CD4-positive, alpha-beta T cell treated with Interleukin-17A for 1 hour (primary cell): ENCODE data around the gene SQSTM1.
"Not testable (repeated sequence)": the region's sequence is repeated elsewhere in the genome, so short reads cannot be mapped to it uniquely, and the experiment has no call there.

Source experiments
- DNase-seq: peaks from one replicate; pipeline ENCODE4 v3.0.0-alpha.2; 2020

Gene SQSTM1

GRCh38 chr5:179827680-179828079 is 7.0 kb downstream of the SQSTM1 start:
- DNase-seq, result peak; percentile 45

- peak; percentile 10 for DNase-seq
Measured at GRCh38 chr5:179828756-179829421, 8.2 kb downstream of the SQSTM1 start.

GRCh38 chr5:179829732-179830435 is 9.2 kb downstream of the SQSTM1 start:
- DNase-seq, result no peak

GRCh38 chr5:179830818-179831468 is 10.2 kb downstream of the SQSTM1 start:
- DNase-seq, result no peak

- DNase-seq, result peak; percentile 16
Measured at GRCh38 chr5:179832039-179832745, 11.5 kb downstream of the SQSTM1 start.

- DNase-seq, result peak; percentile 5
Measured at GRCh38 chr5:179833056-179833708, 12.5 kb downstream of the SQSTM1 start.

- no peak for DNase-seq
Measured at GRCh38 chr5:179833709-179834070, 13.0 kb downstream of the SQSTM1 start.

- peak; percentile 13 for DNase-seq
Measured at GRCh38 chr5:179834120-179834519, 13.4 kb downstream of the SQSTM1 start.

- not testable (repeated sequence) for DNase-seq
Measured at GRCh38 chr5:179834871-179835270, 14.2 kb downstream of the SQSTM1 start.

- DNase-seq, result peak; percentile 80
Measured at GRCh38 chr5:179836225-179837019, 15.7 kb downstream of the SQSTM1 start.

GRCh38 chr5:179837076-179838011 is 16.6 kb downstream of the SQSTM1 start:
- peak; percentile 29 for DNase-seq

GRCh38 chr5:179839328-179840256 is 18.9 kb downstream of the SQSTM1 start:
- peak; percentile 32 for DNase-seq

GRCh38 chr5:179840321-179840720 is 19.6 kb downstream of the SQSTM1 start:
- no peak for DNase-seq

GRCh38 chr5:179840766-179841165 is 20.1 kb downstream of the SQSTM1 start:
- DNase-seq, result peak; percentile 24

- peak; percentile 7 for DNase-seq
Measured at GRCh38 chr5:179841621-179842020, 20.9 kb downstream of the SQSTM1 start.

- DNase-seq, result no peak
Measured at GRCh38 chr5:179852993-179853547, 32.4 kb downstream of the SQSTM1 start.

- DNase-seq, result no peak
Measured at GRCh38 chr5:179854356-179854755, 33.7 kb downstream of the SQSTM1 start.

GRCh38 chr5:179858241-179858585 is 37.5 kb downstream of the SQSTM1 start:
- DNase-seq, result peak; percentile 54
